Left forelimb (tissue), 1 donor: ENCODE results near the gene HOMER2.

Source experiments
- DNase-seq: peaks from one replicate; pipeline ENCODE4 v3.0.0-alpha.2; 2018; ENCODE audit warnings: low spot score

The HOMER2 gene

GRCh38 chr15:82930461-82930860, 22.1 kb downstream of the HOMER2 start:
- DNase-seq: no peak

DNA sequence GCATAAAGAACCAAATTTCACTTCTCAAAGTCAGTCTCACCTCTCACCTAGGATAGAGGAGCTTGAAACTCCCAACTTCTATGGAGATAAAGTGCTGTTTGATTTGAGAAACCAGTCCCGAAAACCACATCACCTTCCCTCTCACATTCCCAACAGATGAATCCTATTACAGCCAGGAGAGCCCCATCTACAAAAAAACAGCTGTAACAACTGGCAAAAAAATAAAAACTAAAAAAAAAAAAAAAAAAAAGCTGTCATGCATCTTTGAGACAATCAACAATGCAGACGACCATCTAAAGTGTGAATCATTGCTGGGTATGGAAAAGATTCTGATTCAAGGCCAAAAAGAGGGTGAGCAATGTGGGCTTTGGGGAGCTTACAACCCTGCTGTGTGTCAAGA, 23.8 kb downstream of the HOMER2 start:
- DNase-seq: no peak

GRCh38 chr15:82923744-82924143, 28.8 kb downstream of the HOMER2 start:
- no peak for DNase-seq

GRCh38 chr15:82922737-82923136, 29.8 kb downstream of the HOMER2 start:
- no peak for DNase-seq

GRCh38 chr15:82921939-82922338, 30.6 kb downstream of the HOMER2 start:
- no peak for DNase-seq

GRCh38 chr15:82921242-82921641, 31.3 kb downstream of the HOMER2 start:
- no peak for DNase-seq

- no peak for DNase-seq
These were observed 33.2 kb downstream of the HOMER2 start for GRCh38 chr15:82919231-82919886.

DNA sequence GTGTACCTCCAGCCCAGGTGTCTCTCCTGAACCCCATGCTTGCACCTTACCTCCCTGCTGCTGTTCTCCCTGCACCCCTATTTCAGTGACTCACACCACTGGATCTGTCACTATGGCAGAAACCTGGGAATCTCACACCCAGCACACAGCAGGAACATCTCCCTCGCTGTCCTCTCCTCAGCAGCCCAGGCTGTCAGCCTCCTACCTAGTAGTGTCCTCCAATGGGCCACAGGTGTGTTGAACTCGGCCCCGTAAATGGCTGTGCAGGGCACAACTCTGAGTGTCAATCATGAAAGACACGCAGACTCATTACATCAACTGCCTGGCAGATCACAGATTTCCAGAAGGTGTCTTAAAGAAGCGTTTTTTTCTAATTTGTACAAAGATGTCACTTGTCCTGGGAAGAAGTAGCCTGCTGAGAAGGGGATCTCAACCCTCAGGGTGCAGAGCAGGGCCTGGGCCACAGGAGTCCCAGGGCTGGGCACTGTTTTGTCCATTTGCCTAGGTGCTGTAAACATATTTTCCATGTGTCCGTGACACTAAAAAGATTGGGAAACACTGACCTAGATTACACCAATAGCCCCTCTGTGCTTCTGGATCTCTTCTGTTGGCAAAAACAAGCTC, 33.8 kb downstream of the HOMER2 start:
- no peak for DNase-seq

DNA sequence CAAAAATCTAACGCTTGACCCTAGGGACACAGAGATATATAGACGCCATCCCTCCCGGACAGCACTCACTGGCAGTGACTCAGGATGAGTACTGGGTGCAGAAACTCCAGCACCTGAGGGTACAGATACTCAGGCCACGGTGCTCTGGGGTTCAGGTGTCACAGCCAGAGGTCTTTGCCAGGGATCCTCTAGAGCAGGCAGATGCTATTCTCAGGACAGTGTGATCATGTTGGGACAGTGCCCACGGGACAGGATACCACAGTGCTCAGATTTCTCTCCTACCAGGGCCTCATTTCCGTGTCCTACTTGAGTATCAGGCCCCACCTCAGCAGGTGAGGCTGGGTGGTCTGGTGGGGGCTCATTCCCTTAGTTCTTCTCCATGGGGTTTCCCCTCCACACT, 34.4 kb downstream of the HOMER2 start:
- DNase-seq: no peak

GRCh38 chr15:82917249-82917648, 35.3 kb downstream of the HOMER2 start:
- DNase-seq: no peak

GRCh38 chr15:82916161-82916952, 36.2 kb downstream of the HOMER2 start:
- DNase-seq: no peak

DNA sequence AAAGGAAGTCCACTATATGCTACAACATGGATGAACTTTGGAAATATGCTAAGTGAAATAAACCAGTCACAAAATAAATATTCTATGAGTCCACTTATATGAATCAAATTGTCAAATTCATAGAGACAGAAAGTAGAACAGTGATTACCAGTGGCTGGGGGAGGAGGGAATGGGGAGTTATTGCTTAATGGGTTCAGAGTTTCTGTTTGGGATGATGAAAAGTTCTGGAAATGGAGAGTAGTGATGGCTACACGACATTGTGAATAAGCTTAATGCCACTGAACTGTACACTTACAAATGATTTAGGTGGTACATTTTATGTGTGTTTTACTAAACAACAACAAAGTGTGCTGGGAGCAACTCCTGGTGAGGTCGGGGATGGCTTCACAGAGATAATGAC, 38.1 kb downstream of the HOMER2 start:
- no peak for DNase-seq

DNA sequence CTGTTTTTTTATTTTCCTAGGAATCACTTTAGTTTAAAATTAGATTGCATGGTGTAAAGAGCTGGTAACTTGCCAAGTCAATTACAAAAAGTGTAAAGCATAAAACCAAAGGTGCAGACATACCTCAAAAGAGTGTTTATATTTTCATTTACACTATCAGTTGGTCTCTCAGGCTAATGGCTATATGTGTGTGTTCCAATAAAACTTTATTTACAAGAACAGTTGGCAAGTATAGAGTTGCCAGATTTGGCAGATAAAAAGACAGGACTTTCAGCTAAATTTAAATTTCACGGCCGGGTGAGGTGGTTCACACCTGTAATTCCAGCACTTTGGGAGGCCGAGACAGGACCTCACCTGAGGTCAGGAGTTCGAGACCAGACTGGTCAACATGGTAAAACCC, 41.1 kb downstream of the HOMER2 start:
- DNase-seq: no peak

GRCh38 chr15:82910721-82911120, 41.8 kb downstream of the HOMER2 start:
- no peak for DNase-seq

DNA sequence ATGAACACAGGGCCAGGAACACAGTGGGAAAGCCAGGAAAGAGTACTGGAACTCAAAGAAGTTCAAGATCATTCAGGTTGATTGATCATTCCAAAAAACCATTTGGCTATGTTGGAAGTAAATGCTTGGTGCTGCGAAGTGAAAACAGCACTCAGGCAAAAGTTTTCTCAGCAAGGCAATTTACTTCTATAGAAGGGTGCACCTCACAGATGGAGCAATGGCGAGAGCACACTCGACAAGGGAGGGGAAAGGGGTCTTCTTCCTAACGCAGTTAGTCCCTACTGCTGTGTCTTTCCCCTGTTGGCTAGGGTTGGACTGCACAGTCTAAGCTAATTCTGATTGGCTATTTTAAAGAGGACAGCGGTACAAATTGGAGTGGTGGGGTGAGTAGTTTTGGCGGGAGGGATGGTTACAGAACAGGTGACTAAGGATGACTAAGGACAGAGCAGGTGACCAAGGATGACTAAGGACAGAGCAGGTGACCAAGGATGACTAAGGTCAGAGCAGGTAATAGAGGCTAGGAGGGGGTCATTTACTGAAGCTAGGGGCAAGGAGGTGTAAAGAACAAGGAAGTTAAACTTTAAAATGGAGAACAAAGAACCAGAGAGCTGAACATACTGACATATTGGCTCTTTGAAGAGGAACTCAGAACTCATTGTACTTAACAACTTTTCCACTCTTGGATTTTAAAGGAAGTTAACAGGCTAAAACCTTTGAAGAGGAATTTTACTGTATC, 43.3 kb downstream of the HOMER2 start:
- DNase-seq: no peak

GRCh38 chr15:82907350-82907749, 45.2 kb downstream of the HOMER2 start:
- no peak for DNase-seq

GRCh38 chr15:82904574-82904973, 47.9 kb downstream of the HOMER2 start:
- DNase-seq: no peak

- no peak for DNase-seq
These were observed 49.0 kb downstream of the HOMER2 start for GRCh38 chr15:82903511-82903910.

DNA sequence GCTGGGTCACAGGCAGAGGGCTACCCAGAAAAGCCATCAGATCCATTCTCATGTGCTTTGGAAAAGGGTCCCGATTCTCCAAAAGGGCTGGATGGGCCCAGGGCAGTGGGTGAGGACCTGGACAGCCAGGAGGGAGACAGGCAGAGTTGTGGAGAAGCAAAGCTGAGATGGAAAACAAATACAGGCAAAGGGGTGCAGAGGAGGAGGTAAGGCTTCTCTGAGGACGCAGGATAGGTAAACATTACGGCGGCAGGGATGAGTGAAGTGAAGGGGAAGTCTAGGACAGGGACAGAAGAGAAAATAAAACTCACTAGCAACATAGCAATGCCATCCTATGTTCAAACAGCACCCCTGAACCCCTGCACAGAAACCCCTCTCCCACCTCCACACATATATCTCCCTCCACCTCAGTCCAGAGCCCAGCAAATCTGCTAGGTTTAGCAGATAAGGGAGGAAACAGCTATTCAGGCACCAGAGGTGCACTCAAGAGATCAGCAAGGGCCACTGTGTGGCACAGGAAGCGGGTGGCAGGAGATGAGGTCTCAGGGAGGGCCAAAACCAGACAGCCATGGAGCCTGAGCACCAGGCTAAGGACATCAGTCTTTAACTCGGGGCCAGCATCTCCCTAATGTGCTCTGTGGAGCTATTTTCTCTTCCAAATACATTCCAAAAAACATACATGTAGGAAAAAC, 51.3 kb downstream of the HOMER2 start:
- DNase-seq: no peak

- DNase-seq: no peak
These were observed 51.9 kb downstream of the HOMER2 start for GRCh38 chr15:82900511-82901060.

- no peak for DNase-seq
These were observed 53.6 kb downstream of the HOMER2 start for GRCh38 chr15:82898961-82899360.

GRCh38 chr15:82895983-82896382, 56.5 kb downstream of the HOMER2 start:
- DNase-seq: no peak
